Measurements from ENCODE around the gene CDH23.

The CDH23 gene

DNA sequence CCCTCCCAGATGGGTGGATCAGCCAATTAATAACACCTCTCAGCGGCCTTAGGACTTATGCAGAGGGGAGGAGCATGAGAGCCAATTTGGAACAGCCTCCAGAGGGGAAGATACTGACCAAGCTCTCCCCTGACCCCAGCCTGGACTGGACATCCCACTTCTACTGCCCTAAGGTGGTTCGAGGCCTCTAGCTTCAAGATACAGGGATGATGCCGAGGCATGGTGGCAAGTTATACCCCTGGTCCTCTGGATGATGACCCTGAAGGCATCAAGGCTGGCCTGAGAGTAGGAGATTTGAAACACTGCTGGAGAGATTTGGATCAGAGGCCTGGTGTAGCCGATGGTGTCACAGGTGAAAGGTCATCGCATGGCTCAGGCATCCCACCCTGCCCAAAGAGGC, 3.2 kb downstream of the CDH23 start:
- Histone ChIP-seq H2AFZ (ENCODE audit: low read depth) (no peak overlapping the region), H3K4me1 (ENCODE audit: low read depth, poor library complexity, severe bottlenecking) (no peaks in the 10 kb centered on the region), H4K20me1 (ENCODE audit: insufficient read depth) (no peaks in the 10 kb centered on the region), H3K4me3 (IDR thresholded peaks at IDR 0.05; ENCODE audit: insufficient read depth, low read depth, low read length) (no peak overlapping the region), H3K79me2 (ENCODE audit: insufficient read depth, low read depth) (no peaks in the 10 kb centered on the region), H3K4me2 (no peak overlapping the region), H3K36me3 (ENCODE audit: insufficient read depth) (no peaks in the 10 kb centered on the region), H3K27ac (no peak overlapping the region), H3K9ac (no peak overlapping the region), H3K27me3 (ENCODE audit: insufficient read depth, low read depth) (peaks cover 43% of the 10 kb centered on the region)
- TF ChIP-seq, protein P1, sequence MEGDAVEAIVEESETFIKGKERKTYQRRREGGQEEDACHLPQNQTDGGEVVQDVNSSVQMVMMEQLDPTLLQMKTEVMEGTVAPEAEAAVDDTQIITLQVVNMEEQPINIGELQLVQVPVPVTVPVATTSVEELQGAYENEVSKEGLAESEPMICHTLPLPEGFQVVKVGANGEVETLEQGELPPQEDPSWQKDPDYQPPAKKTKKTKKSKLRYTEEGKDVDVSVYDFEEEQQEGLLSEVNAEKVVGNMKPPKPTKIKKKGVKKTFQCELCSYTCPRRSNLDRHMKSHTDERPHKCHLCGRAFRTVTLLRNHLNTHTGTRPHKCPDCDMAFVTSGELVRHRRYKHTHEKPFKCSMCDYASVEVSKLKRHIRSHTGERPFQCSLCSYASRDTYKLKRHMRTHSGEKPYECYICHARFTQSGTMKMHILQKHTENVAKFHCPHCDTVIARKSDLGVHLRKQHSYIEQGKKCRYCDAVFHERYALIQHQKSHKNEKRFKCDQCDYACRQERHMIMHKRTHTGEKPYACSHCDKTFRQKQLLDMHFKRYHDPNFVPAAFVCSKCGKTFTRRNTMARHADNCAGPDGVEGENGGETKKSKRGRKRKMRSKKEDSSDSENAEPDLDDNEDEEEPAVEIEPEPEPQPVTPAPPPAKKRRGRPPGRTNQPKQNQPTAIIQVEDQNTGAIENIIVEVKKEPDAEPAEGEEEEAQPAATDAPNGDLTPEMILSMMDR (conservative IDR thresholded peaks at IDR 0.05; ENCODE audit: low read depth, low read length): no peak

DNA sequence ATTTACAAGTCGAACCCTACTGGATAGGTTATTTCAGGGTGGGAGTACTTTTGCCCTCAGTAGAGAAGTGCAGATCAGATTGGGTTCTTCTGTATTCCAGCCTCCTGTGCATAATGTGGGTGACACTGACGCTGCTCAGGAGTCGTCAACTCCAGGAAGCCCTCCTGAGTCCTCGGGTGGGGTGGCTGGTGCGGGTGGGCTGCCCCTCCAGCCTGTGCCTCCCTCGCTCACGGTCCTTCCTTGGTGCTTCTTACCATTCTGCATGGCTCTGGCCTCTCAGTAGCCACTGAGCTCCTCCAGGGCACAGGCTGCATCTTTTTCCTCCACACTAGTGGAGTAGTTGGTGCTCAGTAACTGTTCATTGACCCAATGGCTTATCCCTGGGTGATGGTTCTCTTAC, 4.3 kb downstream of the CDH23 start:
- Histone ChIP-seq H3K4me1 (ENCODE audit: low read depth, poor library complexity, severe bottlenecking) (no peaks in the 10 kb centered on the region), H3K4me2 (no peak overlapping the region), H3K36me3 (ENCODE audit: insufficient read depth) (no peaks in the 10 kb centered on the region), H3K9ac (no peak overlapping the region), H3K27ac (no peak overlapping the region), H2AFZ (ENCODE audit: low read depth) (no peak overlapping the region), H4K20me1 (ENCODE audit: insufficient read depth) (no peaks in the 10 kb centered on the region), H3K79me2 (ENCODE audit: insufficient read depth, low read depth) (no peaks in the 10 kb centered on the region), H3K27me3 (ENCODE audit: insufficient read depth, low read depth) (peaks cover 46% of the 10 kb centered on the region), H3K4me3 (IDR thresholded peaks at IDR 0.05; ENCODE audit: insufficient read depth, low read depth, low read length) (no peak overlapping the region)
- TF ChIP-seq, protein P1 (conservative IDR thresholded peaks at IDR 0.05; ENCODE audit: low read depth, low read length): no peak

DNA sequence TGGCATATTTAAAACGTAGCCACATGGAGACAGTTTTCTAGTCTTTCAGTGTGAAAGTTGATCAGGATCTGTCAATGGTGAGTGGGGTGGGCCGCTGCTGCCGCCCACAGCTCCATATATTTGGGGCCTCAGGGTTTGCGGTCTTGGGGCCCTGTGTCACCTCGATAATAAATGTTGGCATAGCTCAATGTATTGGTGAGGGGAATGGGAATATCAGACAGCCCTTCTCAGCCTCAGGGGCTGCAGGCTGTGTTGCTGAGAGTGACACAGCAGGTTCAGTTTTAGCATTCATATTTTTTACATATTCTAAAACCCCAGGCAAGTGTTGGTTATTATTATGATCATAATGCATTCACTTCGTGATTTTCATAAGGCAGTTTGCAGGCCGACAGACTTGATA, 5.3 kb downstream of the CDH23 start:
- H2AFZ ChIP-seq (ENCODE audit: low read depth): no peak overlapping the region
- H3K79me2 ChIP-seq (ENCODE audit: insufficient read depth, low read depth): no peaks in the 10 kb centered on the region
- H3K27me3 ChIP-seq (ENCODE audit: insufficient read depth, low read depth): peaks cover 49% of the 10 kb centered on the region
- H3K36me3 ChIP-seq (ENCODE audit: insufficient read depth): no peaks in the 10 kb centered on the region
- H3K4me2 ChIP-seq: no peak overlapping the region
- TF ChIP-seq, protein P1 (conservative IDR thresholded peaks at IDR 0.05; ENCODE audit: low read depth, low read length): no peak
- no peaks in the 10 kb centered on the region for H3K4me1 ChIP-seq (ENCODE audit: low read depth, poor library complexity, severe bottlenecking)
- no peak overlapping the region for H3K9ac ChIP-seq
- no peak overlapping the region for H3K27ac ChIP-seq
- no peaks in the 10 kb centered on the region for H4K20me1 ChIP-seq (ENCODE audit: insufficient read depth)
- H3K4me3 ChIP-seq (IDR thresholded peaks at IDR 0.05; ENCODE audit: insufficient read depth, low read depth, low read length): no peak overlapping the region

DNA sequence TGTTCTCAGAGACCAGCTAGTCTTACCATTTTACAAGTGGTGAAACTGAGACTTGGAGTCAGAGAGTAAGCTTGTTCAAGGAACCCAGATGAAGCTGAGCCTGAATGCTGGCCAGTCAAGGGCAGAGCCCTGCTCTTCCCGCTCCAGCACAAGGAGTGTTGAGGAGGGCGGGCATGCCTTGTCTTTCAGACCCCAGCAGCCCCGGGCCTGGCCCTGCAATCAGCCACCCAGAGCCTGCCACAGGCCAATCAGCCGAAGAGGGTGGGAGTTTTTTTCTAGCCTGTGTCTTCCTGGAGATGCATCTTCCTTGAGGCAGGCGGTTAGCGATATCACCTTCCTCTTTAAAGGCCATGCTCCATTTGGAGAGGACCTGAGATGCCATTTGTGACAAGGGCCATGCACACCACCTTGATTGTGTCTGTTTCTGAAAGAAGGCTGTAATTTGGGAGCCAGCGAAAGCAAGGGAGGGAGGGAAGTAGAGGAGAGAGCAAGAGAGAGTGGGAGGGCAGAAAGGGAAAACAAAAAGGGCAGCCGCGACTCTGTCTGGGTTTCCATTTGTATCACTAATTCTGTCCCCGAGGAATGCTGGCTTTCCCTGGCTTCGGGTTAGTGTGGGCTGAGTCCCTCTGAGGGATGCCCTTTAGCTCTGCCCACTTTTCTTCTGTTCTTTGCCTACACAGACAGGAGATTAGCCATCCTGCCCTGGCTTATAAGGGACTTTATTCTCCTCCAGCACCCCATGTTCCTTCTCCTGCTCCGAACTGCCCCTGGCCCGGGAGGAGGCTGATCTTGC, 8.0 kb downstream of the CDH23 start:
- H2AFZ ChIP-seq (ENCODE audit: low read depth): no peak overlapping the region
- no peaks in the 10 kb centered on the region for H3K4me1 ChIP-seq (ENCODE audit: low read depth, poor library complexity, severe bottlenecking)
- H3K79me2 ChIP-seq (ENCODE audit: insufficient read depth, low read depth): no peaks in the 10 kb centered on the region
- H3K4me3 ChIP-seq (IDR thresholded peaks at IDR 0.05; ENCODE audit: insufficient read depth, low read depth, low read length): no peak overlapping the region
- H3K27ac ChIP-seq: no peak overlapping the region
- peaks cover 39% of the 10 kb centered on the region for H3K27me3 ChIP-seq (ENCODE audit: insufficient read depth, low read depth)
- no peak overlapping the region for H3K9ac ChIP-seq
- H3K4me2 ChIP-seq: no peak overlapping the region
- no peaks in the 10 kb centered on the region for H4K20me1 ChIP-seq (ENCODE audit: insufficient read depth)
- TF ChIP-seq, protein P1 (conservative IDR thresholded peaks at IDR 0.05; ENCODE audit: low read depth, low read length): no peak
- H3K36me3 ChIP-seq (ENCODE audit: insufficient read depth): no peaks in the 10 kb centered on the region
